GM19239 (cell line): Measurements from ENCODE around the gene NUTM2F.
"Not testable (repeated sequence)": the region's sequence is repeated elsewhere in the genome, so short reads cannot be mapped to it uniquely, and the experiment has no call there.

Experiments
- DNase-seq: peaks from one replicate; pipeline ENCODE4 v3.0.0; 2011; ENCODE audit warnings: low spot score; ENCODE audit not compliant: insufficient read length
- FAIRE-seq: peaks from 2 replicates; lab custom pipeline; 2011; peaks lifted over from hg19 to GRCh38; lab: Jason Lieb, UNC

Gene NUTM2F

DNA sequence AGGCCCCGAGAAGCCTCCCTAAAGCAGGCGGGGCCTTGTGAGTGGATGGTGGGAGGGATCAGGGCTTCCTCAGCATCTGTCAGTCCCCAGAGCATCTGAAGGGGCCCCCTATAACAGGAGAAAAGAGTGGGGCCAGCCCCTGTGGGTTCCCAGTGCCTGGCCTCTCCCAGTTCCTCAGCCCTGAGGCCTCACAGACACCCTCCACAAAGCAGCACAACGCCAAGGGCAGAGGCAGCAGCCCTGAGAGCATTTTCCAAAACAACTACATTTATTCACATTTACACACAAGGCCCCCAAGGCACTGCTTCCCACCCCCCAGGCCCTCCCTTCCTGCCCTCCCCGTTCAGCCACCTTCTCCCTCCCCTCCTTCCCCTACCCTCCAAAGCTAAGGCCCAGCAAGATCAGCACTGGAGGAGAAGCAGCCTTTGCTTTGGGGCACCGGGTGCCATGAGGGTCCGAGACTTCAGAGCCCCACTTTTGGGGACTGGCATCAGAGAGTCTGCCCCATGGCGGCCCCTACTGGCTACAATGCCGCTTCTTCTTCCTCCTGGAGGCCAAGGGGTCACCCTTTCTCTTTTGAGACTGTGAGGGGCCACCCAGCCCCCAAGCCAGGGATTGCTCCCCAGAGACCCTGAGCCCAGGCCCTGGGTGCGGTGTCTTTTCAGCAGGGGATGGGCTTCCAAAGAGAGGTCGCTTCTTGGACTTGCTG lies 10.3 kb downstream of the NUTM2F start:
- not testable (repeated sequence) for FAIRE-seq, DNase-seq

DNA sequence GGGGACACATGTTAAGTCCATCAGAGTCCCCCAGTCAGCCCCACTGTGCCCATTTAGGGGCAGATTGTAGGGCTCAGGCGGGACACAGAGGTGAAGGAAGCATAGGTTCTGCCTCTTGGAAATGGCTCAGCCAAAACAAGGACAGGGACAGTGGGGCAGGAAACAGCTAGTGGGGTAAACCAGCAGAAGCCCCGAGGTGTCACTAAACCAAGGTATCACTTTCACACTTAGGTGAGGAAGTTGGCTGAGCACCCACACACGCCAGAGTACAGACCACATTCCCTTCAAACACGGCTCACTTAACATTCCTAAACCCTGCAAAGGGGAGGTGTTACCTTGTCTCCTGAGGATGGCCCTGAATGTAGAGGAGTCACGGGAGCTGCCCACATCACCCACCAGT lies 12.2 kb downstream of the NUTM2F start:
- not testable (repeated sequence) for DNase-seq
- FAIRE-seq: peak; percentile 95

DNA sequence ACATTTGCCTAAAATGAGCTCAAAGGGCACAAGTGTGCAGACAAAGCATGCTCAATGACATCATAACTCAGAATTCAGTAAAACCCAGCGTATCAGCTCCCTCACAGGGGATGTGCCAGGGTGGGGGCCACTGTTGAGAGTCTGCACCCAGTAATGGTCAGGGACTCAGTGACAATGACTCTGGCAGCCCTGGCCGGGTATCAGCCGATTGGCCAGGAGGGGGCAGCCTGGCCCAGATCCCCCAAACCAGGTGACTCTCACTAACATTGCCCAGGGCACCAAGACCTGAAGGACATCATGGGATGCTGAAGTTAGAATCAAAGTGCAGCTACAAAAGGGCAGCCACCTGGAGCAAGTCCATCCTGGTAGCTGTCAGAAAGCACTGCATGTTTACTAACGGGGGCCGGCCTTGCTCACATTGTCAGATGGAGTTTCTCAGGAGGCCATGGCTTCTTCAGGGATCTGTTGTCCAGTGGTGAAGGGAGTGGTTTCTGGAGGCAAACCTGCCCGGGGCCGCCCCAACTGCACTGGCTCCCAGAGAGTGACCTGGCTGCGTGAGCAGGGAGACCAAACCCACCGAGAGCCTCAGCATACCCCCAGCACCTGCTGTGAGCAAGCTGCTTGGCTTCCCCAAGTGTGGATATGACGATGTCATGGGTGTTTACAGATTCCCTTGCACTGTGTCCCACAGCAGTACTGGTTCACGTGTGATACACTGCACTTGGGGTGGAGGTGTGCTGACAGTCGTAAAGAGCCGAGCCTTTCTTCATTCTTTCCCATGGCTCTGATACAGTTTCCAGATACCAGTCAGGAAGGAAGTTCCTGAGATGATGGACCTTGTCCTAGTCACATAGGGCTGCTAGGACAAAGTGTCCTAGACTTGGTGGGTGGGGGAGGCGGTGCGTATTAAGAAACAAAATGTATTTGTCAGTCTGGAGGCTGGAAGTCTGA lies 13.1 kb downstream of the NUTM2F start:
- not testable (repeated sequence) for DNase-seq
- FAIRE-seq: peak; percentile 78

DNA sequence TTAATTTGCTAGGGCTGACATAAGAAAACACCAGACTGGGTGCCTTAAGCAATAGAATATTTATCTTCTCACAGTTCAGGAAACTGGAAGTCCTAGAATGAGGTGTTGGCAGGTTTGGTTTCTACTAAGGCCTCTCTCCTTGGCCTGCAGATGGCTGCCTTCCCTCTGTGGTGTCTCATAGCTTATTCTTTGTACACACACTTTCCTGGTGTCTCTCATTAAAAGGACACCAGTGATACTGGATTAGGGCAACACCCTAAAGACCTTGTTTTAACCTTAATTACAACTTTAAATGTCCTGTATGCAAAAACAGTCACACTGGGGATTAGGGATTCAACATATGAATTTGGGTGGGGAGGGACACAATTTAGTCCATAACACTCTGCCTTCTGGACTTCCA lies 25.1 kb downstream of the NUTM2F start:
- DNase-seq (no peak), FAIRE-seq (no peak)

DNA sequence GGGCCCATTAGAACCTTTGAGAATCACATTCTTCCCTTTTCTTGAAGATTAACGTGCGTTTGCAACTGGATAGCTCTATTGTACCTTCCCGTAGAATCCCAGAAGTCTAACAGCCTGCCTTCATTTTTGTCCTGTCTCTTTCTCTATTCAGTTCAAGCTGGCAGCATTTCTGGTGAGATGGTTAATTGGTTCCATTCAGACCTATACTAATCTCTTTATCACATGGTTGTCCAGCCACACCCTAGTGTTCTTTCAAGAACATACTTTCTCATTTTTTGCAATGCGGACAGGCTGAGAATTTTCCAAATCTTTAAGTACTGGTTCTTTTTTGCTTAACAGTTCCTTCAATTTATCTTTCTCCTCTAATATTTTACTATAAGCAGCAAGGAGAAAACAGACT lies 26.0 kb downstream of the NUTM2F start:
- DNase-seq (no peak), FAIRE-seq (no peak)

DNA sequence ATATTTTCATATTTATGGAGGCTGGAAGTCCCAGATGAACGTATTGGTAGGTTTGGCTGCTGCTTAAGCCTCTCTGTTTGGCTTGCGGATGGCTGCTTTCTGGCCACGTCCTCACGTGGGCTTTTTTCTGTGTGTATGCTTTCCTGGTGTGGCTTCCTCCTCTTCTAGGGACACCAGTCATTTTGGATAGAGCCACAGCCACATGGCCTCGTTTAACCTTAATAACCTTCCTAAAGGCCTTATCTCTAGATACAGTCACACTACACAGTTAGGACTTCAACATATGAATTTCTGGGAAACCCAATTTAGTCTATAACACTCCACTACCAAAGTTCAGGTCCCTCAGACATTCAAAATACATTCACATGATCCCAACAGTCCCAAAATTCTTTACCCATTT lies 26.9 kb downstream of the NUTM2F start:
- no peak for DNase-seq
- no peak for FAIRE-seq

DNA sequence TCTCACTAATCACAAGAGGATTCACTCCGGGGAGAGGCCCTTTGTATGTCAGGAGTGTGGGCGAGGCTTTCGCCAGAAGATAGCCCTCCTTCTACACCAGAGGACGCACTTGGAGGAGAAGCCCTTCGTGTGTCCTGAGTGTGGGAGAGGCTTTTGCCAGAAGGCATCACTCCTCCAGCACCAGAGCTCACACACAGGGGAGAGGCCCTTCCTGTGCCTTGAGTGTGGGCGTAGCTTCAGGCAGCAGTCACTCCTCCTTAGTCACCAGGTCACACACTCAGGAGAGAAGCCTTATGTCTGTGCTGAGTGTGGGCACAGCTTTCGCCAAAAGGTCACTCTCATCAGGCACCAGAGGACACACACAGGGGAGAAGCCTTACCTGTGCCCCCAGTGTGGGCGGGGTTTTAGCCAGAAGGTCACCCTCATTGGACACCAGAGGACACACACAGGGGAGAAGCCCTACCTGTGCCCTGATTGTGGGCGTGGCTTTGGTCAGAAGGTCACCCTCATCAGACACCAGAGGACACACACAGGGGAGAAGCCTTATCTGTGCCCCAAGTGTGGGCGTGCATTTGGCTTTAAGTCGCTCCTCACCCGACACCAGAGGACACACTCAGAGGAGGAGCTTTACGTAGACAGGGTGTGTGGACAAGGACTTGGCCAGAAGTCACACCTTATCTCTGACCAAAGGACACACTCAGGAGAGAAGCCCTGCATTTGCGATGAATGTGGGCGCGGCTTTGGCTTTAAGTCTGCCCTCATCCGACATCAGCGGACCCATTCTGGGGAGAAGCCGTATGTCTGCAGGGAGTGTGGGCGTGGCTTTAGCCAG lies 27.8 kb downstream of the NUTM2F start:
- DNase-seq (no peak), FAIRE-seq (no peak)

DNA sequence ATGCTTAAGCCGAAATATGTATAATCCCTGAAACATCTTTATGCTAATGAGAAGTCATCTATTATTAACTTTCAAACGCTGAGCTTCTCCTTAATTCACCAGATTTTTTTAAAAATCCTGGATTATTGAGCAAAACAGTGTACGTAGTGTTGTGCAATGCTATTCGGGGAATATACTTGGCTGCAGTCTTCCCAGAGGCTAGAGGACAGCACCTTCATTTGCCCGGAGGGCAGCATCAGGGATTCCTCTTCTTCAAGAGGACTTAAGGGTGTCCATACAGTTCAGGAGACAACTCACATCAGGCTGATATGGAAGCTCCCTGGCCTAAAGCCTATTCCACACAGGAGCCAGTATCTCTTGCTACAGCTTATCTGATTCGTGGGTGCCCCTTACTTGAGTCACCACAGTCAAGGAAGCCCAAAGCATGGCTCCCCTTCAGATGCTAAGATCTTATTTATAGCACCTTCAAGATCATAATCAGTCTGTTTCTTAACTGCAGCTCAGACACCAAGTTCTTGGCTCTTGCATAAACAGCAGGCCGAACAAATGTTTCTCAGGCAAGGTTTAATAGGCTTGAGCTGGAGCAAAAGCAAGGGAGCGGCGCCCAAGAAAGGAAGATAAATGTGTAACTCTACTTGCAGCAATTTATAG lies 29.4 kb downstream of the NUTM2F start:
- no peak for DNase-seq
- FAIRE-seq: no peak

DNA sequence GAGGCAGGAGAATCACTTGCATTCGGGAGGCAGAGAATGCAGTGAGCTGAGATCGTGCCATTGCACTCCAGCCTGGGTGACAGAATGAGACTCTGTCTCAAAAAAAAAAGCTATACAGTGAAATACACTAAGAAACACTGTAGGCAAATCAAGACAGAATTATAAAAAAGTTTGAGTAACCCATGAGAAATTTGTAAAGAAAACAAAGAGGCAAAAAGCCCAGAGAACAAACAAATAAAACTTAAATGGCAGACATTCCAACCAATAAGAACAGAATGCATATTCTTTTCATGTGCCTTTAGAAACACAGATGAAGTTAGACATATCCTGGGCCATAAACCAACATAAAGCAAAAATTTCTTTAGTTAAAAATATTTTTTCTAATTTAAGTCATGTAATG lies 38.8 kb downstream of the NUTM2F start:
- FAIRE-seq (no peak), DNase-seq (no peak)

DNA sequence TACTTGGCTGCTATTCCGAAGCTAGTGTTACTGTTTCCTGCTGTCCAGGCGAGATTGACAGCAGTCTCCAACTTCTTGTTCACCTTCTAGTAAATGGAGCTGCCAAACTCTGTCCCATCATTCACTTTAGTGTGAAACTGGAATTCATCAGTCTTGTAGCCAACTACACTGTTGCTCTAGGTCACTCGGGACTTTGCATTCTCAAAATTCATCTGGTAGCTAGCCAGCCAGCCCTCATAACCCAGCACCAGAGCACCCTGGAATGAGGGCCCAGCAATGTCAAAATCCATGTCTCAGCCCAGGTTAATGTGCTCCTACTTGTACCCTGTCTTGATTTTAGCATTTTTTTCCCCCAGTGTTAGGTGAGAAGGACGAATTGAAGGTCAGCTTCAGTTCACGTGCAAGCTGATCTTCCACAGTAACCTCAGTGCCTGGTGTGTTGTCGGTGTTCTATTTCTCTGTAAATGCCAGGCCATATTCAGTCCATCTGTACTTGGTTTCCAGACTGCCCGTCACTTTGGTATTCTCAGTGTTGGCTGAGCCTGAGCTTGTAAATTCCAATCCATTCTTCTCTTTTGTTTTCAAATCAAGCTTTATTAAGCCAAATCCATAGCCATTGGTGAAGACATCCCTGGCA lies 40.4 kb downstream of the NUTM2F start:
- FAIRE-seq: no peak
- DNase-seq: no peak

DNA sequence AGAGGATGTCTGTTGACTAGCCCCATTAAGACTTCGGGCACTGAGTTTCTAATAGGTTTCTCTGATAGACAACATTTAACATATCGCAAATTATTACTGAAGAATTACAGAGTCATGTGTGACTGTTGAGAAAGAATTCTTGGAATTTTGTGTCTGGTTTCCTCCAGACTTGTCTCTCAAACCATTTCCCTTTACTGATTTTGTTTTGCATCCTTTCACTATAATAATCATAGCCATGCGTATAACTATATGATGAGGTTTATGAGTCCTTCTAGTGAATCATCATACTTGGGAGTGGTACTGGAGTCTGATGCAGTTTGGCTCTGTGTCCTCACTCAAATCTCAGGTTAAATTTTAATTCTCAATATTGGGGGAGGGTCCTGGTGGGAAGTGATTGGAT lies 42.3 kb downstream of the NUTM2F start:
- FAIRE-seq (no peak), DNase-seq (no peak)

DNA sequence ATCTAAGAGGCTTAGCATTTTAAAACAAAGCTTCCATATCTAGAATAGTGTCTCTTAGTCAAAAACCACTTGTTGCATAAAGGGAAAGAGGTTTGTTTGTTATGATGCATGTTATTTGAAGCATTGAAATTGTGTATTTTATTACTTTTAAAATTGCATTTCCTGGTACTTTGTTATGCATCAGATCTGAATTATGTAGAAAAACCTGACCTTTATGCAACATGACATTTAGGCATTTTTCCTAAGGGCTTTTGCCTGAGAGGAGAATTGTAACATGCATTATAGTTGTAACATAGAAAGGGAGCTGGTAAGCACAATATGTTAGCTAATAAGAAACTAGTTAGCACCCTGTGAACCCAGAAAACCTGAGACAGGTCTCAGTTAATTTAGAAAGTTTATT lies 47.3 kb downstream of the NUTM2F start:
- no peak for FAIRE-seq
- no peak for DNase-seq

DNA sequence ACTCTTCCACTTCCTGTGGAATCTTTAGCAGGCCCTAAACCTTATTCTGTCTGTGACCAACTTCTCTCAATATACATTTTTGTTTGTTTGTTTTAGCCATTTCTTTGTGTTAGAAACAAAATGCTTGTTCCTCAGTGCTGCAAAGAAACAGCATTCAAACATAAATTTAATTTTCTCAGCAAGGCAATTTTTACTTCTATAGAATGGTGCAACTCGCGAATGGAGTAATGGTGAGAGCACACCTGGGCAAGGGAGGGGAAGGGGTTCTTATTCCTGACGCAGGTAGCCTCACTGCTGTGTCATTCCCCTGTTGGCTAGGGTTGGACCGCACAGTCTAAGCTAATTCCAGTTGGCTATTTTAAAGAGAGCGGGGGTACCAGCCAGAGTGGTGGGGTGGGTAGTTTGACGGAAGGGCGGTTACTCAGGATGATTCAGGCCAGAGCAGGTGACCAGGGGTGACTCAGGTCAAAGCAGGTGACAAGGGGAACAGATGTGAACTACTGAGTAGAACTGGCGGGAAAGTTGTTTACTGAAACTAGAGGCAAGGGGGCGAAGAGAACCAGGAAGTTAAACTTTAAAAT lies 47.9 kb downstream of the NUTM2F start:
- no peak for DNase-seq
- FAIRE-seq: no peak

DNA sequence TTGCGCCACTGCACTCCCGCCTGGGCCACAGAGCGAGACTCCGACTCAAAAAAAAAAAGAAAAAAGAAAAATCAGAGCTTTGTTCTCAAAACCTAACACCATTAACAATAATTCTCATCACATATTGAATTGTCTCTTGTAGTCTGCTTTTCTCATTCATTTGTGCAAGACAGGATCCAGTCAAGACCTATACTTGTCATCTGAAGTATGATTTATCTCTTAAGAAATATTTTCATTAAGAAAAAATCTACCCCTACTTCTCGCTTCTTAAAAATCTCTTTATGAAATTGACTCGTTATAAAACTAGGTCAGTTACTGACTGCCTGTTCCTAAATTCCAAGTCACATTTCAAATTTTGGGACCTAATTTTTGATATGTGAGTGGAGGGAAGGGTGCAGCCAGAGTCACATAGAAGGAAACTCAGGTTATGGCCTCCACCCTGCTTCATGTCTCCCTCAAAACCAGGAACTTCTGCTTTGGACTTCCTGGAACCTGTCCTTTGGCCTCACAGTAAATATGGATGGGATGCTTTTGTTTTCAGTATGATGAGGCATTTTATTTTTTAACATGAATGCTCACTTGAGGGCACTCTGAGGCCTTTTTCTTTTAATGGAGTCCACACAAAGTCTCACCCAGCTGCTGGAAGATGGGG lies 50.4 kb downstream of the NUTM2F start:
- no peak for DNase-seq
- no peak for FAIRE-seq

DNA sequence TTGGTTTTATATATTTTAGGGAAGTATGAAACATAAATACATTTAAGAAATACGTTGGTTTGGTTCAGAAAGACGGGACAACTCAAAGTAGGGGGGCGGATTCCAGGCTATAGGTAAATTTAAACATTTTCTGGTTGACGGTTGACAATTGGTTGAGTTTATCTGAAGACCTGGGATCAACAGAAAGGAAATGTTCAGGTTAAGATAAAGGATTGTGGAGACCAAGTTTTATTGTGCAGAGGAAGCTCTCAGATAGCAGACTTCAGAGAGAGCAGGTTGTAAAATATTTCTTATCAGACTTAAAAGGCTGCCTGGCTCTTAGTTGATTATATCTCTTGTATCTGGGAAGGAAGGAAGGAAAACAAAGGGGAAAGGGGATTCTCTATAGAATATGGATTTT lies 51.4 kb downstream of the NUTM2F start:
- not testable (repeated sequence) for FAIRE-seq, DNase-seq

DNA sequence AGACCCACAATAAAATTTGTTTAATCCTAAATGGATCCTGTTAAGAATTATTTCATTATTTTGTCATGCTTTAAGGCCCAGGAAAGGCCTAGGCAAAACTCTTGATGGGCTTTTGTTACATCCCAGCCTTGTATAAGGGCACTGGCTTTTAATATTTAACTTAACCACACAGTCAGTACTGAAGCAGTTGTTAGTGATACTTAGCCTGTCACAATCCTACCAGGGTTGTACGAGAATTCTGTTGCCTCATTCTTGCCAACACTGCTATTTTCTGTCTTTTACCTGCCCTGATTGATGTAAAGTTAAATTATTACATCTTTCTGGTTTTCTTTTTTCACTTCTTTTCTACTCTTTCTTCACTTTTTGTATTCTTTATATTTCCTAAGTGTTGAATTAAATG lies 58.4 kb downstream of the NUTM2F start:
- DNase-seq (no peak), FAIRE-seq (peak; percentile 79)

DNA sequence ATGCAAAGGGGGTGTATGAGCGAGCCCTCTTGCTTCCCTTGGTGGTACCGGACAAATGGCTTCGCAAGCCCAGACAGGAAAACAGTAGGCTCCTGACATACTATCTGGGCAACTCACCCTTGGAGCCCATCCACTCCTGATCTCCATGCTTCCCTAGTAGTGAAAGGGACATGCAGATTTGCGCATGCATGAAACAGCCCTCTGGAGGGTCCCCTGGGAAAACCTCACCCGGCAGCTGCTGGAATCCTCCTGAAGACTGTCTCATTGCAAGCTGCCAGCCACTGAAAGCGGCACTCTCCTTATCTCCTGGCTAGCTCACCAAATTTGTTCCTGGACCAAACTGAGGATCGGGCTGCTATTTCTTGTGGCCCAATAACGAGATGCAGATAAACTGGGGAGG lies 59.2 kb downstream of the NUTM2F start:
- DNase-seq: no peak
- FAIRE-seq: no peak
